ENCODE results near the gene MORN1.

The MORN1 gene

GRCh38 chr1:2381741-2382620 is 9.4 kb downstream of the MORN1 start:
- no peak for FAIRE-seq
- peak; percentile 75 for TF ChIP-seq CTCF (IDR thresholded peaks at IDR 0.05; ENCODE audit: insufficient read depth, missing control alignments)
- peak; percentile 42 for DNase-seq (ENCODE audit: insufficient read length, low spot score)

- DNase-seq (ENCODE audit: insufficient read length, low spot score) (no peak), FAIRE-seq (no peak)
- TF ChIP-seq CTCF (IDR thresholded peaks at IDR 0.05; ENCODE audit: insufficient read depth, missing control alignments), result no peak
Measured at GRCh38 chr1:2380816-2381591, 10.3 kb downstream of the MORN1 start.

GRCh38 chr1:2379733-2380404 is 11.5 kb downstream of the MORN1 start:
- DNase-seq (ENCODE audit: insufficient read length, low spot score) (no peak), FAIRE-seq (no peak)
- TF ChIP-seq CTCF (IDR thresholded peaks at IDR 0.05; ENCODE audit: insufficient read depth, missing control alignments), result no peak

- DNase-seq (ENCODE audit: insufficient read length, low spot score) (no peak), FAIRE-seq (no peak)
- no peak for TF ChIP-seq CTCF (IDR thresholded peaks at IDR 0.05; ENCODE audit: insufficient read depth, missing control alignments)
Measured at GRCh38 chr1:2378956-2379732, 12.2 kb downstream of the MORN1 start.

GRCh38 chr1:2378441-2378851 is 12.9 kb downstream of the MORN1 start:
- no peak for TF ChIP-seq CTCF (IDR thresholded peaks at IDR 0.05; ENCODE audit: insufficient read depth, missing control alignments)
- FAIRE-seq, result no peak
- DNase-seq (ENCODE audit: insufficient read length, low spot score), result no peak

- no peak for DNase-seq (ENCODE audit: insufficient read length, low spot score)
- TF ChIP-seq CTCF (IDR thresholded peaks at IDR 0.05; ENCODE audit: insufficient read depth, missing control alignments), result no peak
- FAIRE-seq, result no peak
Measured at GRCh38 chr1:2377751-2378440, 13.5 kb downstream of the MORN1 start.

All from D721Med (cell line).